ENCODE data around the gene RNF223.
"Not testable (repeated sequence)": the region's sequence is repeated elsewhere in the genome, so short reads cannot be mapped to it uniquely, and the experiment has no call there.

The RNF223 gene

GRCh38 chr1:1058088-1058905, 15.8 kb downstream of the RNF223 start:
- Mint-ChIP-seq H3K9me3 (no peaks in the 10 kb centered on the region), H3K4me3 (peak overlapping the region; percentile 76), H3K27me3 (ENCODE audit: low read depth) (peaks cover 27% of the 10 kb centered on the region), H3K4me1 (ENCODE audit: low read depth) (peaks cover 3% of the 10 kb centered on the region), H3K27ac (peak overlapping the region; percentile 70), H3K36me3 (ENCODE audit: low read depth) (no peaks in the 10 kb centered on the region)
- DNase-seq (ENCODE audit: low spot score) = no peak

- H3K4me1 Mint-ChIP-seq (ENCODE audit: low read depth); DNase-seq (ENCODE audit: low spot score); H3K36me3 Mint-ChIP-seq (ENCODE audit: low read depth); H3K27ac Mint-ChIP-seq; H3K9me3 Mint-ChIP-seq: not testable (repeated sequence)
- Mint-ChIP-seq H3K27me3 (ENCODE audit: low read depth) (peaks cover 27% of the 10 kb centered on the region), H3K4me3 (peak overlapping the region; percentile 43)
These were observed 16.4 kb downstream of the RNF223 start for GRCh38 chr1:1057769-1058087.

- Mint-ChIP-seq H3K27ac (no peak overlapping the region), H3K36me3 (ENCODE audit: low read depth) (no peaks in the 10 kb centered on the region), H3K4me1 (ENCODE audit: low read depth) (peaks cover 3% of the 10 kb centered on the region), H3K9me3 (no peaks in the 10 kb centered on the region), H3K27me3 (ENCODE audit: low read depth) (peaks cover 21% of the 10 kb centered on the region), H3K4me3 (no peak overlapping the region)
- no peak for DNase-seq (ENCODE audit: low spot score)
These were observed 18.0 kb downstream of the RNF223 start for GRCh38 chr1:1055841-1056736.

- DNase-seq (ENCODE audit: low spot score) = no peak
- Mint-ChIP-seq H3K27ac (no peak overlapping the region), H3K27me3 (ENCODE audit: low read depth) (peaks cover 12% of the 10 kb centered on the region), H3K4me1 (ENCODE audit: low read depth) (peaks cover 3% of the 10 kb centered on the region), H3K36me3 (ENCODE audit: low read depth) (no peaks in the 10 kb centered on the region), H3K9me3 (no peaks in the 10 kb centered on the region), H3K4me3 (no peak overlapping the region)
These were observed 19.1 kb downstream of the RNF223 start for GRCh38 chr1:1054971-1055370.

- no peak for DNase-seq (ENCODE audit: low spot score)
- Mint-ChIP-seq H3K9me3 (no peaks in the 10 kb centered on the region), H3K4me1 (ENCODE audit: low read depth) (peaks cover 3% of the 10 kb centered on the region), H3K36me3 (ENCODE audit: low read depth) (no peaks in the 10 kb centered on the region), H3K27me3 (ENCODE audit: low read depth) (peaks cover 12% of the 10 kb centered on the region), H3K27ac (no peak overlapping the region), H3K4me3 (no peak overlapping the region)
These were observed 19.9 kb downstream of the RNF223 start for GRCh38 chr1:1054099-1054700.

- no peaks in the 10 kb centered on the region for H3K9me3 Mint-ChIP-seq
- H3K27ac Mint-ChIP-seq = no peak overlapping the region
- H3K36me3 Mint-ChIP-seq (ENCODE audit: low read depth) = no peaks in the 10 kb centered on the region
- peaks cover 12% of the 10 kb centered on the region for H3K27me3 Mint-ChIP-seq (ENCODE audit: low read depth)
- no peak for DNase-seq (ENCODE audit: low spot score)
- H3K4me1 Mint-ChIP-seq (ENCODE audit: low read depth) = peaks cover 3% of the 10 kb centered on the region
- H3K4me3 Mint-ChIP-seq = no peak overlapping the region
These were observed 20.4 kb downstream of the RNF223 start for GRCh38 chr1:1053682-1054081.

- peaks cover 5% of the 10 kb centered on the region for H3K27me3 Mint-ChIP-seq (ENCODE audit: low read depth)
- H3K4me1 Mint-ChIP-seq (ENCODE audit: low read depth) = no peaks in the 10 kb centered on the region
- H3K9me3 Mint-ChIP-seq = no peaks in the 10 kb centered on the region
- DNase-seq (ENCODE audit: low spot score) = no peak
- no peak overlapping the region for H3K4me3 Mint-ChIP-seq
- H3K27ac Mint-ChIP-seq = no peak overlapping the region
- H3K36me3 Mint-ChIP-seq (ENCODE audit: low read depth) = no peaks in the 10 kb centered on the region
These were observed 21.1 kb downstream of the RNF223 start for GRCh38 chr1:1053022-1053421.

- no peak for DNase-seq (ENCODE audit: low spot score)
- Mint-ChIP-seq H3K27me3 (ENCODE audit: low read depth) (no peaks in the 10 kb centered on the region), H3K27ac (no peak overlapping the region), H3K9me3 (no peaks in the 10 kb centered on the region), H3K4me1 (ENCODE audit: low read depth) (no peaks in the 10 kb centered on the region), H3K4me3 (no peak overlapping the region), H3K36me3 (ENCODE audit: low read depth) (no peaks in the 10 kb centered on the region)
These were observed 21.9 kb downstream of the RNF223 start for GRCh38 chr1:1052003-1052840.

GRCh38 chr1:1051127-1051810, 22.8 kb downstream of the RNF223 start:
- no peak overlapping the region for H3K4me3 Mint-ChIP-seq
- H3K9me3 Mint-ChIP-seq = no peaks in the 10 kb centered on the region

GRCh38 chr1:1050577-1051052, 23.5 kb downstream of the RNF223 start:
- no peaks in the 10 kb centered on the region for H3K4me1 Mint-ChIP-seq (ENCODE audit: low read depth)
- no peaks in the 10 kb centered on the region for H3K27me3 Mint-ChIP-seq (ENCODE audit: low read depth)
- no peak overlapping the region for H3K27ac Mint-ChIP-seq
- no peak for DNase-seq (ENCODE audit: low spot score)
- H3K36me3 Mint-ChIP-seq (ENCODE audit: low read depth) = no peaks in the 10 kb centered on the region
- H3K9me3 Mint-ChIP-seq = no peaks in the 10 kb centered on the region
- no peak overlapping the region for H3K4me3 Mint-ChIP-seq

More at GRCh38 chr1:1051127-1051810, 22.8 kb downstream of the RNF223 start:
- DNase-seq (ENCODE audit: low spot score) = no peak
- H3K4me1 Mint-ChIP-seq (ENCODE audit: low read depth) = no peaks in the 10 kb centered on the region
- H3K27ac Mint-ChIP-seq = no peak overlapping the region
- no peaks in the 10 kb centered on the region for H3K36me3 Mint-ChIP-seq (ENCODE audit: low read depth)
- H3K27me3 Mint-ChIP-seq (ENCODE audit: low read depth) = no peaks in the 10 kb centered on the region

GRCh38 chr1:1049318-1050165, 24.6 kb downstream of the RNF223 start:
- Mint-ChIP-seq H3K4me3 (no peak overlapping the region), H3K9me3 (no peaks in the 10 kb centered on the region), H3K36me3 (ENCODE audit: low read depth) (no peaks in the 10 kb centered on the region), H3K4me1 (ENCODE audit: low read depth) (no peaks in the 10 kb centered on the region), H3K27ac (no peak overlapping the region), H3K27me3 (ENCODE audit: low read depth) (no peaks in the 10 kb centered on the region)
- no peak for DNase-seq (ENCODE audit: low spot score)

- Mint-ChIP-seq H3K9me3 (no peaks in the 10 kb centered on the region), H3K4me3 (no peak overlapping the region), H3K4me1 (ENCODE audit: low read depth) (no peaks in the 10 kb centered on the region), H3K36me3 (ENCODE audit: low read depth) (no peaks in the 10 kb centered on the region), H3K27ac (no peak overlapping the region), H3K27me3 (ENCODE audit: low read depth) (no peaks in the 10 kb centered on the region)
- DNase-seq (ENCODE audit: low spot score) = no peak
These were observed 25.3 kb downstream of the RNF223 start for GRCh38 chr1:1048765-1049164.
